Neural progenitor cell (in vitro differentiated cells): ENCODE results near the gene GRIN2D.

Source experiments
- CTCF ChIP-seq: fragments of 200-600 bp; sonication (generic); IDR thresholded peaks from 2 replicates; pipeline ENCODE4 v1.5.1; 2017; ENCODE audit warnings: antibody characterized with exemption, mild to moderate bottlenecking
- EZH2 ChIP-seq: fragments of 200-600 bp; sonication (generic); IDR thresholded peaks from 2 replicates; pipeline ENCODE4 v1.6.1; 2017; ENCODE audit warnings: antibody characterized with exemption, mild to moderate bottlenecking, moderate library complexity
- EZH2phosphoT487 ChIP-seq: fragments of 200-600 bp; sonication (generic); IDR thresholded peaks from 2 replicates; pipeline ENCODE4 v1.6.1; 2017; ENCODE audit warnings: antibody characterized with exemption

GRCh38 chr19:48353677-48354076 is 39.8 kb upstream of the GRIN2D start:
- TF ChIP-seq CTCF (no peak), EZH2 (no peak), EZH2phosphoT487 (no peak)
